PC-9 (cell line): ENCODE results near the gene AGAP2. TPM values are rescaled to one million over a fixed set of nuclear protein-coding genes. Genes with fewer than 3 reads are reported as not detected.
"Not testable (repeated sequence)": the region's sequence is repeated elsewhere in the genome, so short reads cannot be mapped to it uniquely, and the experiment has no call there.

Source experiments
- BruUV-seq: library from RNA; stranded (reverse); fragments of 400-500 nt; replicated peaks from 2 replicates; lab custom pipeline; 2021; lab: Mats Ljungman, UMichigan
- CTCF ChIA-PET: fragments of 300-600 bp; sonication (Branson Sonifier 250); formaldehyde crosslinking; loops from one replicate; lab custom pipeline; 2022; ENCODE audit warnings: antibody characterized with exemption; lab: Charles Lee
- POLR2A ChIA-PET: fragments of 300-600 bp; sonication (Branson Sonifier 250); formaldehyde crosslinking; loops from one replicate; lab custom pipeline; 2022; ENCODE audit warnings: antibody characterized with exemption; ENCODE audit not compliant: unreplicated experiment; lab: Charles Lee
- DNase-seq, 2 experiments: peaks; one replicate each; pipeline versions ENCODE4 v3.0.0 to v3.0.0-alpha.2; 2015 to 2022; ENCODE audit warnings: mixed read lengths in 1 of 2
- H2AFZ ChIP-seq: fragments of 200-600 bp; sonication (generic); 2 replicates; pipeline ENCODE4 v1.8.1; 2017; ENCODE audit warnings: antibody characterized with exemption
- H3F3A ChIP-seq: fragments of 200-600 bp; sonication (generic); 2 replicates; pipeline ENCODE4 v1.8.1; 2017; ENCODE audit warnings: antibody characterized with exemption, mild to moderate bottlenecking, low read depth; ENCODE audit not compliant: insufficient read depth
- H3K27ac ChIP-seq: fragments of 200-600 bp; sonication (generic); 2 replicates; pipeline ENCODE4 v1.6.1; 2016; ENCODE audit warnings: mixed run types
- H3K27me3 ChIP-seq: fragments of 200-600 bp; sonication (generic); 2 replicates; pipeline ENCODE4 v1.6.1; 2016; ENCODE audit warnings: low read depth, mixed run types; ENCODE audit not compliant: insufficient read depth
- H3K36me3 ChIP-seq: fragments of 200-600 bp; sonication (generic); 2 replicates; pipeline ENCODE4 v1.6.1; 2016; ENCODE audit warnings: low read depth, mixed run types
- H3K4me1 ChIP-seq: fragments of 200-600 bp; sonication (generic); replicated peaks from 2 replicates; pipeline ENCODE4 v1.6.1; 2016; ENCODE audit warnings: mixed run types; ENCODE audit not compliant: insufficient read depth
- H3K4me2 ChIP-seq: fragments of 200-600 bp; sonication (generic); 2 replicates; pipeline ENCODE4 v1.6.1; 2017; ENCODE audit warnings: mixed run types
- H3K4me3 ChIP-seq: fragments of 200-600 bp; sonication (generic); 2 replicates; pipeline ENCODE4 v1.6.1; 2016; ENCODE audit warnings: mixed run types
- H3K79me2 ChIP-seq: fragments of 200-600 bp; sonication (generic); 2 replicates; pipeline ENCODE4 v1.6.1; 2017; ENCODE audit warnings: low read depth, mixed run types
- H3K9me2 ChIP-seq: fragments of 200-600 bp; sonication (generic); 2 replicates; pipeline ENCODE4 v1.8.1; 2017; ENCODE audit warnings: mild to moderate bottlenecking; ENCODE audit not compliant: insufficient read depth
- H3K9me3 ChIP-seq: fragments of 200-600 bp; sonication (generic); 2 replicates; pipeline ENCODE4 v1.8.1; 2016; ENCODE audit warnings: low read depth; ENCODE audit not compliant: insufficient read depth
- H4K20me1 ChIP-seq: fragments of 200-600 bp; sonication (generic); 2 replicates; pipeline ENCODE4 v1.8.1; 2017; ENCODE audit not compliant: insufficient read depth
- CTCF ChIP-seq: fragments of 200-600 bp; sonication (generic); conservative IDR thresholded peaks from 2 replicates; pipeline ENCODE4 v1.6.1; 2017; ENCODE audit warnings: mixed run types, antibody characterized with exemption, mild to moderate bottlenecking, moderate library complexity
- EZH2 ChIP-seq: fragments of 200-600 bp; sonication (generic); IDR thresholded peaks from 2 replicates; pipeline ENCODE4 v1.8.0; 2017; ENCODE audit warnings: antibody characterized with exemption, low read depth
- intact Hi-C: fragments of 100-400 bp; cut with micrococcal nuclease; formaldehyde crosslinking; loops from one replicate; pipeline ENCODE4 v1.10.0; 2022; ENCODE audit not compliant: unreplicated experiment
- total RNA-seq: library from RNA; stranded (reverse); gene quantifications from 2 replicates; pipeline ENCODE4 v1.2.3, GENCODE V29; 2021

AGAP2 gene
- total RNA-seq, 1 experiment from 2014 or later, result 0.50 TPM

- intact Hi-C loops, result no loop called here
- H3K27me3 ChIP-seq, result peaks cover 49% of the 10 kb centered on the region
- no peak overlapping the region for H3K27ac ChIP-seq
- CTCF ChIA-PET, result no interaction called here
- BruUV-seq, result no TSS peak
- H3K4me2 ChIP-seq, result no peak overlapping the region
- no peak overlapping the region for H2AFZ ChIP-seq
- POLR2A ChIA-PET, result no interaction called here
- peaks cover 7% of the 10 kb centered on the region for H3K4me1 ChIP-seq
- H3K36me3 ChIP-seq, result no peaks in the 10 kb centered on the region
- no peak overlapping the region for H3K4me3 ChIP-seq
- H3K9me3 ChIP-seq, result no peaks in the 10 kb centered on the region
- DNase-seq, result no peak
- H4K20me1 ChIP-seq, result no peaks in the 10 kb centered on the region
- TF ChIP-seq CTCF (no peak), EZH2 (no peak)
- no peaks in the 10 kb centered on the region for H3K79me2 ChIP-seq
- no peaks in the 10 kb centered on the region for H3K9me2 ChIP-seq
- H3F3A ChIP-seq, result no peaks in the 10 kb centered on the region; the same call in 1 of the 2 replicates
These were observed 49.6 kb downstream of the AGAP2 start for GRCh38 chr12:57688931-57689330.

GRCh38 chr12:57687862-57688261, 50.7 kb downstream of the AGAP2 start:
- DNase-seq, result no peak
- Histone ChIP-seq H3K9me3 (no peaks in the 10 kb centered on the region), H3K79me2 (no peaks in the 10 kb centered on the region), H3K27ac (no peak overlapping the region), H3F3A (no peaks in the 10 kb centered on the region; the same call in 1 of the 2 replicates), H3K4me3 (no peak overlapping the region), H3K4me2 (no peak overlapping the region), H3K27me3 (peaks cover 55% of the 10 kb centered on the region), H3K4me1 (peaks cover under 1% of the 10 kb centered on the region), H3K36me3 (no peaks in the 10 kb centered on the region), H2AFZ (no peak overlapping the region), H3K9me2 (no peaks in the 10 kb centered on the region), H4K20me1 (no peaks in the 10 kb centered on the region)
- CTCF ChIA-PET, result no interaction called here
- TF ChIP-seq CTCF (no peak), EZH2 (no peak)
- POLR2A ChIA-PET, result no interaction called here
- BruUV-seq, result no TSS peak
- intact Hi-C loops, result no loop called here

GRCh38 chr12:57679697-57680096, 58.8 kb downstream of the AGAP2 start:
- Histone ChIP-seq H3K27me3 (peaks cover 8% of the 10 kb centered on the region; the same call in 1 of the 2 replicates), H3K9me2 (no peaks in the 10 kb centered on the region), H2AFZ (no peak overlapping the region), H3K4me2 (no peak overlapping the region), H3F3A (no peaks in the 10 kb centered on the region), H3K4me3 (no peak overlapping the region), H3K27ac (no peak overlapping the region), H3K4me1 (no peaks in the 10 kb centered on the region), H3K79me2 (no peaks in the 10 kb centered on the region), H3K9me3 (no peaks in the 10 kb centered on the region), H3K36me3 (no peaks in the 10 kb centered on the region), H4K20me1 (no peaks in the 10 kb centered on the region)
- no peak for TF ChIP-seq CTCF
- no peak for TF ChIP-seq EZH2
- BruUV-seq, result no TSS peak
- intact Hi-C loops, result no loop called here
- no peak for DNase-seq
- POLR2A ChIA-PET, result interaction anchor here (0.6 kb wide), 1 partner anchor 37 kb away, joined by 3 read pairs; no protein-coding TSS in a partner anchor
- CTCF ChIA-PET, result no interaction called here

DNA sequence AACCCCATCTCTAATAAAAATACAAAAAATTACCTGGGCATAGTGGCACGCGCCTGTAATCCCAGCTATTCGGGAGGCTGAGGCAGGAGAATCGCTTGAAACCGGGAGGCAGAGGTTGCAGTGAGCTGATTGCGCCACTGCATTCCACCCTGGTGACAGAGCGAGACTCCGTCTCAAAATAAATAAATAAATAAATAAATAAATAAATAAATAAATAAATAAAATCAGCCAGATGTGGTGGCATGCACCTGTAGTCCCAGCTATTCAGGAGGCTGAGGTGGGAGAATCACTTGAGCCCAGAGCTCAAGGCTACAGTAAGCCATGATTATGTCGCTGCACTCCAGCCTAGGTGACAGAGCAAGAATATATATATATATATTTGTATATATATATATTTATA, 60.6 kb downstream of the AGAP2 start:
- H3F3A ChIP-seq, H3K9me2 ChIP-seq, H2AFZ ChIP-seq, H3K9me3 ChIP-seq, CTCF ChIA-PET, intact Hi-C loops, H3K36me3 ChIP-seq, H3K27ac ChIP-seq, H4K20me1 ChIP-seq, BruUV-seq, DNase-seq, H3K79me2 ChIP-seq, H3K4me1 ChIP-seq, H3K4me2 ChIP-seq, POLR2A ChIA-PET, H3K4me3 ChIP-seq: not testable (repeated sequence)
- H3K27me3 ChIP-seq, result peaks cover 16% of the 10 kb centered on the region
